K562 (cell line): ENCODE results near the gene TP53I13. TPM values are rescaled to one million over a fixed set of nuclear protein-coding genes. Genes with fewer than 3 reads are reported as not detected.

Experiments used
- BCL6 ChIP-seq: fragments of 250-450 bp; sonication (Bioruptor Pico); IDR thresholded peaks from 2 replicates; pipeline ENCODE4 v1.4.0; 2020
- FOXA3 ChIP-seq, 2 experiments: fragments of 450-650 bp in 1 of 2; sonication (generic) in 1 of 2; formaldehyde crosslinking; IDR thresholded peaks in 1 of 2; conservative IDR thresholded peaks in 1 of 2; 2 replicates each; pipeline versions ENCODE4 v1.4.0 to v1.8.0; 2020 to 2022; ENCODE audit warnings: mild to moderate bottlenecking in 2 of 2, missing genetic modification reagents in 1 of 2
- GABPA ChIP-seq: fragments of 200-800 bp; sonication (Bioruptor generic); conservative IDR thresholded peaks from 2 replicates; pipeline ENCODE4 v1.6.1; 2016; ENCODE audit warnings: low read depth, missing genetic modification characterization, missing compliant biosample characterization
- GTF2E2 ChIP-seq: fragments of 200-800 bp; sonication (Bioruptor generic); IDR thresholded peaks from 2 replicates; pipeline ENCODE4 v1.6.1; 2016; ENCODE audit warnings: missing genetic modification characterization, missing compliant biosample characterization
- HDAC2 ChIP-seq: fragments of 450-650 bp; IDR thresholded peaks from 2 replicates; pipeline ENCODE4 v1.6.1; 2016; ENCODE audit warnings: mild to moderate bottlenecking
- HSF4 ChIP-seq: fragments of 250-450 bp; sonication (Bioruptor Pico); IDR thresholded peaks from 2 replicates; pipeline ENCODE4 v2.1.2; 2022; ENCODE audit warnings: mild to moderate bottlenecking, moderate library complexity, borderline replicate concordance
- KLF1 ChIP-seq: fragments of 450-650 bp; IDR thresholded peaks from 2 replicates; pipeline ENCODE4 v1.6.1; 2016; ENCODE audit warnings: missing genetic modification characterization, missing compliant biosample characterization
- MXI1 ChIP-seq: IDR thresholded peaks from 2 replicates; pipeline ENCODE4 v1.6.1; 2011; ENCODE audit warnings: low read depth, mild to moderate bottlenecking, improper control_type of control experiment, low read length
- SMARCA5 ChIP-seq: fragments of 450-650 bp; IDR thresholded peaks from 2 replicates; pipeline ENCODE4 v1.6.1; 2016
- SRSF9 ChIP-seq: fragments of 200-400 bp; formaldehyde crosslinking; IDR thresholded peaks from 2 replicates; pipeline ENCODE4 v1.6.1; 2017; ENCODE audit warnings: low read depth, low read length, borderline replicate concordance
- ZNF175 ChIP-seq: fragments of 200-800 bp; sonication (Bioruptor generic); IDR thresholded peaks from 2 replicates; pipeline ENCODE4 v1.6.1; 2016; ENCODE audit warnings: low read depth, mild to moderate bottlenecking, missing genetic modification characterization, missing compliant biosample characterization
- ZNF197 ChIP-seq: fragments of 200-800 bp; sonication (Bioruptor generic); IDR thresholded peaks from 2 replicates; pipeline ENCODE4 v1.6.1; 2016; ENCODE audit warnings: low read depth, missing genetic modification characterization, missing compliant biosample characterization
- ZNF584 ChIP-seq: fragments of 200-800 bp; sonication (Bioruptor generic); IDR thresholded peaks from 2 replicates; pipeline ENCODE4 v1.6.1; 2016; ENCODE audit warnings: low read depth, mild to moderate bottlenecking, missing genetic modification characterization, missing compliant biosample characterization
- polyA plus RNA-seq, 8 experiments: library from polyadenylated mRNA; depleted of rRNA in 4 of 8; stranded (reverse) in 5 of 8; unstranded in 3 of 8; fragments of >200 nt; fragmentation: Nextera tagmentation in 2 of 8; fragmentation: Illumina TruSeq in 1 of 8; extraction: Ambion mirVana in 2 of 8; extraction: Trizol in 1 of 8; gene quantifications; 2 replicates each; pipeline versions ENCODE4 v1.2.1 to v1.2.3, GENCODE V29; 2011 to 2014; ENCODE audit warnings: inconsistent platforms in 1 of 8, missing spikeins in 1 of 8
- total RNA-seq, 7 experiments: library from RNA; depleted of rRNA in 6 of 7; stranded (reverse); fragments of >200 nt in 6 of 7; fragmentation: Illumina TruSeq in 2 of 7; extraction: Trizol in 2 of 7; gene quantifications; 2 replicates each; pipeline versions ENCODE4 v1.2.1 to v1.2.3, GENCODE V29; 2011 to 2021; ENCODE audit warnings: low replicate concordance in 1 of 7
- TF ChIP-seq, protein P1 (sequence below): fragments of 450-650 bp; formaldehyde crosslinking; conservative IDR thresholded peaks from 2 replicates; pipeline ENCODE4 v1.4.0; 2022; ENCODE audit warnings: mild to moderate bottlenecking, missing genetic modification characterization
- TF ChIP-seq, protein P2 (sequence below): conservative IDR thresholded peaks from 2 replicates; pipeline ENCODE4 v1.6.1; 2011; ENCODE audit warnings: low read depth, mild to moderate bottlenecking, low read length; ENCODE audit not compliant: control insufficient read depth
- TF ChIP-seq, protein P3 (sequence below): sonication (generic); formaldehyde crosslinking; IDR thresholded peaks from 2 replicates; pipeline ENCODE4 v1.8.1; 2023; ENCODE audit warnings: mild to moderate bottlenecking, missing genetic modification reagents
- TF ChIP-seq, protein P4 (sequence below): sonication (generic); formaldehyde crosslinking; IDR thresholded peaks from 2 replicates; pipeline ENCODE4 v1.8.1; 2023; ENCODE audit warnings: mild to moderate bottlenecking, missing genetic modification reagents
- TF ChIP-seq, protein P5 (sequence below): fragments of 450-650 bp; formaldehyde crosslinking; IDR thresholded peaks from 2 replicates; pipeline ENCODE4 v1.4.0; 2020; ENCODE audit warnings: mild to moderate bottlenecking, moderate library complexity
- TF ChIP-seq, protein P6 (sequence below): fragments of 450-650 bp; IDR thresholded peaks from 2 replicates; pipeline ENCODE4 v1.6.1; 2016; ENCODE audit warnings: low read depth, mild to moderate bottlenecking, moderate library complexity

Gene TP53I13
- total and polyA plus RNA-seq, 9 of the 15 experiments (the other 6 are each of a cell fraction or from before 2014, with no cell fraction given), result 0.08 to 28.3 (median 9.1) TPM

DNA sequence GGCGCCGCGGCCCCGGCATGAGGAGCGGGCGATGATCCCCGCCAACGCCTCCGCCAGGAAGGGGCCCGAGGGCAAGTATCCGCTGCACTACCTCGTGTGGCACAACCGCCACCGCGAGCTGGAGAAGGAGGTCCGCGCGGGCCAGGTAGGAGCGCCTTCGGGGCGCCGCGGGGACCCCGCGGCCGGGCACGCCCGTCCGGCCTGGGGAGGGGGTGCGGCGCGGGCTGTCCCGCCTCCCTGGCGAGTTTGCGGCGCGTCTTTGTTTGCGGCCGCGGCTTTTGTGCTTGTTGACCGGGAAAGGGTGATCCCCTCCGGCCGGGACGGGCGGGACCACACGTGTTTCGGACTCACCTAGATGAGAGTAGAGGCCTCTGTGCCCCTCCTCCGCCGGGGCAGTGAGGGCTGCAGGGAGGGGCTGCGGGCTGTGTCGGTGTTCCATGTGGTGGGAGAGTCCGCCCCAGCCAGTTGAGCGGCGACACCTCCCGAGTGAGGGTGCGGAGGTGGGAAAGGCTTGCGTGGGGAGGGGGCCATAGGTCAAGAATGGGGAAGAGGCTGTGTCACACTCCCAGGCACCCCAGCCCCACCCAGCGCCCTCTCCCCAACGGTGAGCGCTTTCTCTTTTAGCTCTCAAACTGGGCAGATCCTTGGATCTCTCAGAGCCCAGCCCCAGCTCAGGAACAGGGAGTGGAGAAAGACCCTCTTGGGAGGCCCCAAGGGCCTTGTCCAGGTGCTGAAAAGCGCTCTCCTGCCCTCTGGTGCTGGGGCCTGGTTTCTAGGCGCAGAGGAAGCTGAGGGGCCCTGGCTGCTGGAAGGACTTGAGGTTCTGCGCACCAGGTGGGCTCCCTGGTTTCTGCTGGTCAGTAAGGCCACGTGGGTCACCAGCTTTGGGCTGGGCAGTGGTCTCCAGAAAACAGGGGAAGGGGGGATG is 25.4 kb downstream of the TP53I13 start (continued):
- TF ChIP-seq SRSF9, result no peak
- no peak for TF ChIP-seq BCL6
- TF ChIP-seq, protein P1, sequence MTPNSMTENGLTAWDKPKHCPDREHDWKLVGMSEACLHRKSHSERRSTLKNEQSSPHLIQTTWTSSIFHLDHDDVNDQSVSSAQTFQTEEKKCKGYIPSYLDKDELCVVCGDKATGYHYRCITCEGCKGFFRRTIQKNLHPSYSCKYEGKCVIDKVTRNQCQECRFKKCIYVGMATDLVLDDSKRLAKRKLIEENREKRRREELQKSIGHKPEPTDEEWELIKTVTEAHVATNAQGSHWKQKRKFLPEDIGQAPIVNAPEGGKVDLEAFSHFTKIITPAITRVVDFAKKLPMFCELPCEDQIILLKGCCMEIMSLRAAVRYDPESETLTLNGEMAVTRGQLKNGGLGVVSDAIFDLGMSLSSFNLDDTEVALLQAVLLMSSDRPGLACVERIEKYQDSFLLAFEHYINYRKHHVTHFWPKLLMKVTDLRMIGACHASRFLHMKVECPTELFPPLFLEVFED (CRISPR knock-in tag), result no peak
- TF ChIP-seq SMARCA5, result no peak
- TF ChIP-seq, protein P2, sequence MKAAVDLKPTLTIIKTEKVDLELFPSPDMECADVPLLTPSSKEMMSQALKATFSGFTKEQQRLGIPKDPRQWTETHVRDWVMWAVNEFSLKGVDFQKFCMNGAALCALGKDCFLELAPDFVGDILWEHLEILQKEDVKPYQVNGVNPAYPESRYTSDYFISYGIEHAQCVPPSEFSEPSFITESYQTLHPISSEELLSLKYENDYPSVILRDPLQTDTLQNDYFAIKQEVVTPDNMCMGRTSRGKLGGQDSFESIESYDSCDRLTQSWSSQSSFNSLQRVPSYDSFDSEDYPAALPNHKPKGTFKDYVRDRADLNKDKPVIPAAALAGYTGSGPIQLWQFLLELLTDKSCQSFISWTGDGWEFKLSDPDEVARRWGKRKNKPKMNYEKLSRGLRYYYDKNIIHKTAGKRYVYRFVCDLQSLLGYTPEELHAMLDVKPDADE, result peak; percentile 62; the same call in 1 of the 2 replicates
- TF ChIP-seq, protein P3, sequence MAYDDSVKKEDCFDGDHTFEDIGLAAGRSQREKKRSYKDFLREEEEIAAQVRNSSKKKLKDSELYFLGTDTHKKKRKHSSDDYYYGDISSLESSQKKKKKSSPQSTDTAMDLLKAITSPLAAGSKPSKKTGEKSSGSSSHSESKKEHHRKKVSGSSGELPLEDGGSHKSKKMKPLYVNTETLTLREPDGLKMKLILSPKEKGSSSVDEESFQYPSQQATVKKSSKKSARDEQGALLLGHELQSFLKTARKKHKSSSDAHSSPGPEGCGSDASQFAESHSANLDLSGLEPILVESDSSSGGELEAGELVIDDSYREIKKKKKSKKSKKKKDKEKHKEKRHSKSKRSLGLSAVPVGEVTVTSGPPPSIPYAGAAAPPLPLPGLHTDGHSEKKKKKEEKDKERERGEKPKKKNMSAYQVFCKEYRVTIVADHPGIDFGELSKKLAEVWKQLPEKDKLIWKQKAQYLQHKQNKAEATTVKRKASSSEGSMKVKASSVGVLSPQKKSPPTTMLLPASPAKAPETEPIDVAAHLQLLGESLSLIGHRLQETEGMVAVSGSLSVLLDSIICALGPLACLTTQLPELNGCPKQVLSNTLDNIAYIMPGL (CRISPR knock-in tag), result peak; percentile 77; the same call in 1 of the 2 replicates
- TF ChIP-seq MXI1, result no peak
- TF ChIP-seq, protein P4, sequence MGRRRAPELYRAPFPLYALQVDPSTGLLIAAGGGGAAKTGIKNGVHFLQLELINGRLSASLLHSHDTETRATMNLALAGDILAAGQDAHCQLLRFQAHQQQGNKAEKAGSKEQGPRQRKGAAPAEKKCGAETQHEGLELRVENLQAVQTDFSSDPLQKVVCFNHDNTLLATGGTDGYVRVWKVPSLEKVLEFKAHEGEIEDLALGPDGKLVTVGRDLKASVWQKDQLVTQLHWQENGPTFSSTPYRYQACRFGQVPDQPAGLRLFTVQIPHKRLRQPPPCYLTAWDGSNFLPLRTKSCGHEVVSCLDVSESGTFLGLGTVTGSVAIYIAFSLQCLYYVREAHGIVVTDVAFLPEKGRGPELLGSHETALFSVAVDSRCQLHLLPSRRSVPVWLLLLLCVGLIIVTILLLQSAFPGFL (CRISPR knock-in tag), result no peak
- TF ChIP-seq ZNF584, result no peak
- no peak for TF ChIP-seq ZNF175 (CRISPR knock-in tag)
- TF ChIP-seq KLF1 (tag), result no peak
- TF ChIP-seq FOXA3 (CRISPR knock-in tag; conservative IDR thresholded peaks at IDR 0.05 in 1 of 2, IDR thresholded peaks at IDR 0.05 in 1 of 2), result peak in 1 of 2 experiments; percentile 51; a peak in 1 of 4 replicates
- no peak for TF ChIP-seq ZNF197 (CRISPR knock-in tag)
- TF ChIP-seq GABPA, result no peak
- no peak for TF ChIP-seq GTF2E2 (tag)
- no peak for TF ChIP-seq HSF4 (CRISPR knock-in tag)
- peak; percentile 75 for TF ChIP-seq HDAC2
- TF ChIP-seq, protein P5, sequence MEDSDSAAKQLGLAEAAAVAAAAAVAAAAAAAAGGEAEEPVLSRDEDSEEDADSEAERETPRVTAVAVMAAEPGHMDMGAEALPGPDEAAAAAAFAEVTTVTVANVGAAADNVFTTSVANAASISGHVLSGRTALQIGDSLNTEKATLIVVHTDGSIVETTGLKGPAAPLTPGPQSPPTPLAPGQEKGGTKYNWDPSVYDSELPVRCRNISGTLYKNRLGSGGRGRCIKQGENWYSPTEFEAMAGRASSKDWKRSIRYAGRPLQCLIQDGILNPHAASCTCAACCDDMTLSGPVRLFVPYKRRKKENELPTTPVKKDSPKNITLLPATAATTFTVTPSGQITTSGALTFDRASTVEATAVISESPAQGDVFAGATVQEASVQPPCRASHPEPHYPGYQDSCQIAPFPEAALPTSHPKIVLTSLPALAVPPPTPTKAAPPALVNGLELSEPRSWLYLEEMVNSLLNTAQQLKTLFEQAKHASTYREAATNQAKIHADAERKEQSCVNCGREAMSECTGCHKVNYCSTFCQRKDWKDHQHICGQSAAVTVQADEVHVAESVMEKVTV (CRISPR knock-in tag), result no peak
- TF ChIP-seq, protein P6, sequence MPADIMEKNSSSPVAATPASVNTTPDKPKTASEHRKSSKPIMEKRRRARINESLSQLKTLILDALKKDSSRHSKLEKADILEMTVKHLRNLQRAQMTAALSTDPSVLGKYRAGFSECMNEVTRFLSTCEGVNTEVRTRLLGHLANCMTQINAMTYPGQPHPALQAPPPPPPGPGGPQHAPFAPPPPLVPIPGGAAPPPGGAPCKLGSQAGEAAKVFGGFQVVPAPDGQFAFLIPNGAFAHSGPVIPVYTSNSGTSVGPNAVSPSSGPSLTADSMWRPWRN, result no peak
